WTC11 (cell line): ENCODE data around the gene CTIF. TPM values are rescaled to one million over a fixed set of nuclear protein-coding genes. Genes with fewer than 3 reads are reported as not detected.
A peak's percentile ranks its signal among the peaks of the same experiment; 100 is the strongest.

Experiments used
- ATAC-seq: fragments of 200-7000 bp; cut with Tn5 transposase; 2 replicates; pipeline ENCODE4 v1.10.0; 2021; ENCODE audit warnings: mild to moderate bottlenecking, moderate library complexity
- CTCF ChIA-PET: fragments of 300-600 bp; sonication (Branson Sonifier 250); formaldehyde crosslinking; loops from one replicate; lab custom pipeline; 2021; ENCODE audit warnings: antibody characterized with exemption; lab: Charles Lee
- POLR2A ChIA-PET: fragments of 350-600 bp; sonication (Branson Sonifier 250); formaldehyde crosslinking; loops from one replicate; lab custom pipeline; 2021; ENCODE audit warnings: antibody characterized with exemption; lab: Charles Lee
- DNase-seq: peaks from one replicate; pipeline ENCODE4 v3.0.0; 2021; ENCODE audit warnings: low spot score
- H3K27ac Mint-ChIP-seq: 2 replicates; pipeline ENCODE4 v1.8.0; 2021; ENCODE audit warnings: mixed read lengths
- H3K27me3 Mint-ChIP-seq: 2 replicates; pipeline ENCODE4 v1.8.0; 2021; ENCODE audit warnings: low read depth, mild to moderate bottlenecking, moderate library complexity, mixed read lengths
- H3K36me3 Mint-ChIP-seq: 2 replicates; pipeline ENCODE4 v1.8.0; 2021; ENCODE audit warnings: mixed read lengths
- H3K4me1 Mint-ChIP-seq: 2 replicates; pipeline ENCODE4 v1.8.0; 2022; ENCODE audit warnings: mixed read lengths
- H3K4me3 Mint-ChIP-seq: 2 replicates; pipeline ENCODE4 v1.8.0; 2021; ENCODE audit warnings: mild to moderate bottlenecking, moderate library complexity, mixed read lengths
- H3K9me3 Mint-ChIP-seq: 2 replicates; pipeline ENCODE4 v1.8.0; 2021; ENCODE audit warnings: mixed read lengths
- FOXP1 ChIP-seq: sonication (generic); formaldehyde crosslinking; IDR thresholded peaks from 2 replicates; pipeline ENCODE4 v1.8.0; 2022; ENCODE audit warnings: missing genetic modification reagents, mild to moderate bottlenecking, moderate library complexity, borderline replicate concordance
- GABPB1 ChIP-seq: sonication (generic); formaldehyde crosslinking; IDR thresholded peaks from 2 replicates; pipeline ENCODE4 v1.8.1; 2023; ENCODE audit warnings: mild to moderate bottlenecking, missing genetic modification reagents
- KAT7 ChIP-seq: sonication (generic); formaldehyde crosslinking; IDR thresholded peaks from 2 replicates; pipeline ENCODE4 v1.8.1; 2023; ENCODE audit warnings: missing genetic modification reagents, mild to moderate bottlenecking, borderline replicate concordance
- NFYB ChIP-seq: sonication (generic); formaldehyde crosslinking; conservative IDR thresholded peaks from 2 replicates; pipeline ENCODE4 v1.8.0; 2022; ENCODE audit warnings: low read depth, missing genetic modification reagents
- NR1H2 ChIP-seq: sonication (generic); formaldehyde crosslinking; IDR thresholded peaks from 2 replicates; pipeline ENCODE4 v1.9.0; 2021; ENCODE audit warnings: mild to moderate bottlenecking, moderate library complexity, missing genetic modification reagents
- PRRX2 ChIP-seq: fragments of 250-450 bp; sonication (Bioruptor Pico); IDR thresholded peaks from 2 replicates; pipeline ENCODE4 v1.8.0; 2021; ENCODE audit warnings: mild to moderate bottlenecking
- TCF7 ChIP-seq: sonication (generic); formaldehyde crosslinking; IDR thresholded peaks from 2 replicates; pipeline ENCODE4 v1.8.0; 2022; ENCODE audit warnings: mild to moderate bottlenecking, low read depth, missing genetic modification reagents, moderate library complexity
- TEAD4 ChIP-seq: sonication (generic); formaldehyde crosslinking; IDR thresholded peaks from 2 replicates; pipeline ENCODE4 v1.8.0; 2022; ENCODE audit warnings: mild to moderate bottlenecking, missing genetic modification reagents
- TP53 ChIP-seq: sonication (generic); formaldehyde crosslinking; IDR thresholded peaks from 2 replicates; pipeline ENCODE4 v1.8.1; 2023; ENCODE audit warnings: mild to moderate bottlenecking, missing genetic modification reagents
- ZNF121 ChIP-seq: sonication (generic); formaldehyde crosslinking; IDR thresholded peaks from 2 replicates; pipeline ENCODE4 v1.8.0; 2023; ENCODE audit warnings: missing genetic modification reagents
- ZNF138 ChIP-seq: sonication (generic); formaldehyde crosslinking; conservative IDR thresholded peaks from 2 replicates; pipeline ENCODE4 v1.8.1; 2022; ENCODE audit warnings: mild to moderate bottlenecking, moderate library complexity, missing genetic modification reagents
- ZNF232 ChIP-seq: sonication (generic); formaldehyde crosslinking; IDR thresholded peaks from 2 replicates; pipeline ENCODE4 v1.8.0; 2022; ENCODE audit warnings: mild to moderate bottlenecking, missing genetic modification reagents
- ZNF263 ChIP-seq: sonication (generic); formaldehyde crosslinking; IDR thresholded peaks from 2 replicates; pipeline ENCODE4 v1.8.1; 2022; ENCODE audit warnings: low read depth, mild to moderate bottlenecking, moderate library complexity, missing genetic modification reagents
- ZNF396 ChIP-seq: fragments of 250-450 bp; sonication (Bioruptor Pico); IDR thresholded peaks from 2 replicates; pipeline ENCODE4 v1.8.0; 2021; ENCODE audit warnings: mild to moderate bottlenecking, moderate library complexity, borderline replicate concordance
- ZNF416 ChIP-seq: fragments of 250-450 bp; sonication (Bioruptor Pico); IDR thresholded peaks from 2 replicates; pipeline ENCODE4 v1.9.0; 2021; ENCODE audit warnings: mild to moderate bottlenecking, inconsistent platforms
- total RNA-seq: library from RNA; stranded (reverse); gene quantifications from 3 replicates; pipeline ENCODE4 v1.2.3, GENCODE V29; 2021
- TF ChIP-seq, protein P1 (sequence below): fragments of 250-450 bp; sonication (Bioruptor Pico); IDR thresholded peaks from 2 replicates; pipeline ENCODE4 v1.8.0; 2021; ENCODE audit warnings: mild to moderate bottlenecking
- TF ChIP-seq, protein P2 (sequence below): sonication (generic); formaldehyde crosslinking; IDR thresholded peaks from 2 replicates; pipeline ENCODE4 v1.8.1; 2023; ENCODE audit warnings: mild to moderate bottlenecking, missing genetic modification reagents, borderline replicate concordance
- TF ChIP-seq, protein P3 (sequence below): fragments of 200-600 bp; IDR thresholded peaks from 2 replicates; pipeline ENCODE4 v1.8.0; 2022; ENCODE audit warnings: antibody characterized with exemption
- TF ChIP-seq, protein P4 (sequence below): sonication (generic); formaldehyde crosslinking; IDR thresholded peaks from 2 replicates; pipeline ENCODE4 v1.8.0; 2023; ENCODE audit warnings: missing genetic modification reagents
- TF ChIP-seq, protein P5 (sequence below): fragments of 250-450 bp; sonication (Bioruptor Pico); IDR thresholded peaks from 2 replicates; pipeline ENCODE4 v1.9.0; 2021; ENCODE audit warnings: mild to moderate bottlenecking

The CTIF gene
- total RNA-seq, 1 experiment from 2014 or later = 28.5 TPM

DNA sequence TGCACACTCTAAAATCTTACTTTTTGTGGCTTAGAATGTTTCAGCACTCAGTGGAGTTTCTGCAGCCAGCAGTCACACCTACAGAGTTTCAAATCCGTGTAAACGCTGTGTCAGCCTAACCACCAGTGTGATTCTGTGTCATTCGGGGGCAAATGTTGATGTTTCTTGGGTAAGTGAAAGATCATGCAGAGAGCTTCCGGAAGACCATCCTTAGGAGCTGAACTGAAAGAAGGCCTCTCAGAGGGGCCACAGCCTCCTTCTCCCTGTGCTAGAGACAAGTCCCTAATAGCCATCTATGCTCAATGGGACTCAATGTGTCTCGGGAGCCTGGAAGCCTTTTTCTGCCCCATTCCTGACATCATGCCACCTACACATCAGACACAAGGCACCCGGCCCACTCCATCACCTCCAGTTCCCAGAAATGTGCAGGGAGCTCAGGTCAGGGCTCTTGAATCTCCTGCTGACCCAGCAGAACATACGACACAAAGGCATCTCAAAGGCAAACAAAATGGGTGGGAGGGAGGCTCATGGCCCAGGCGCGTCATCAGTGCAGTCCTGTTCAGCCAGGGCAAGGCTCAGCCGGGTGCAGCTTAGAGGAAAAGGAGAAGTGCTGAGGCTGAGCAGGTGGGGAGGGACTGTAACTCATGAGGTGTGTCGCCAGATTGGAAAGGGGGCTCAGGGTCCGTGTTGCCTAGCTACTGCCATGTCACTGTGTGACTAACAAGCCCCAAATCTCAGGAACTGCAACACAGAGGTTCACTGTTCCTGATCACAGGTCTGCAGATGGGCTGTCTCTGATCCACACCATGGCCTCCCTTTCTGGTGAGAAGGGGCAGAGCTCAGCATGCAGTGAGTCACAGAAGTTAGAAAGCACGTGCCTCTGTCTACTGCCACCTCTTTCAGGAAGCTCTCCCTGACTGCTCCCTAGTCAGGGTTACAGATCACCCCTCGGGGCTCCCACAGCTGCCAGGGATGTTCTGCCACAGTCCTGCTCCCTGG lies 329.9 kb downstream of the CTIF start:
- ChIA-PET POLR2A (interaction anchor here (0.6 kb wide), 1 partner anchor 52 kb away, joined by 3 read pairs; no protein-coding TSS in a partner anchor), CTCF (interaction anchor here (0.8 to 1.4 kb wide), 2 partner anchors 9 to 39 kb away, joined by 3 to 4 read pairs; no protein-coding TSS in a partner anchor)
- Mint-ChIP-seq H3K4me1 (peaks cover 5% of the 10 kb centered on the region), H3K27ac (no peak overlapping the region), H3K9me3 (no peaks in the 10 kb centered on the region), H3K27me3 (peaks cover 5% of the 10 kb centered on the region; the same call in 1 of the 2 replicates), H3K36me3 (no peaks in the 10 kb centered on the region), H3K4me3 (no peak overlapping the region)
- ATAC-seq (peak; percentile 42), DNase-seq (no peak)
- TF ChIP-seq, protein P1, sequence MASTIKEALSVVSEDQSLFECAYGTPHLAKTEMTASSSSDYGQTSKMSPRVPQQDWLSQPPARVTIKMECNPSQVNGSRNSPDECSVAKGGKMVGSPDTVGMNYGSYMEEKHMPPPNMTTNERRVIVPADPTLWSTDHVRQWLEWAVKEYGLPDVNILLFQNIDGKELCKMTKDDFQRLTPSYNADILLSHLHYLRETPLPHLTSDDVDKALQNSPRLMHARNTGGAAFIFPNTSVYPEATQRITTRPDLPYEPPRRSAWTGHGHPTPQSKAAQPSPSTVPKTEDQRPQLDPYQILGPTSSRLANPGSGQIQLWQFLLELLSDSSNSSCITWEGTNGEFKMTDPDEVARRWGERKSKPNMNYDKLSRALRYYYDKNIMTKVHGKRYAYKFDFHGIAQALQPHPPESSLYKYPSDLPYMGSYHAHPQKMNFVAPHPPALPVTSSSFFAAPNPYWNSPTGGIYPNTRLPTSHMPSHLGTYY = no peak
- TF ChIP-seq KAT7 (CRISPR knock-in tag) (no peak), FOXP1 (CRISPR knock-in tag) (no peak), ZNF232 (CRISPR knock-in tag) (no peak), TCF7 (CRISPR knock-in tag) (no peak), GABPB1 (CRISPR knock-in tag) (no peak), ZNF263 (CRISPR knock-in tag) (no peak), ZNF138 (CRISPR knock-in tag) (no peak), TP53 (CRISPR knock-in tag) (no peak), NFYB (CRISPR knock-in tag) (no peak), NR1H2 (CRISPR knock-in tag) (no peak), PRRX2 (CRISPR knock-in tag) (no peak), TEAD4 (CRISPR knock-in tag) (no peak), ZNF396 (CRISPR knock-in tag) (no peak), ZNF121 (CRISPR knock-in tag) (no peak), ZNF416 (no peak)
- TF ChIP-seq, protein P2, sequence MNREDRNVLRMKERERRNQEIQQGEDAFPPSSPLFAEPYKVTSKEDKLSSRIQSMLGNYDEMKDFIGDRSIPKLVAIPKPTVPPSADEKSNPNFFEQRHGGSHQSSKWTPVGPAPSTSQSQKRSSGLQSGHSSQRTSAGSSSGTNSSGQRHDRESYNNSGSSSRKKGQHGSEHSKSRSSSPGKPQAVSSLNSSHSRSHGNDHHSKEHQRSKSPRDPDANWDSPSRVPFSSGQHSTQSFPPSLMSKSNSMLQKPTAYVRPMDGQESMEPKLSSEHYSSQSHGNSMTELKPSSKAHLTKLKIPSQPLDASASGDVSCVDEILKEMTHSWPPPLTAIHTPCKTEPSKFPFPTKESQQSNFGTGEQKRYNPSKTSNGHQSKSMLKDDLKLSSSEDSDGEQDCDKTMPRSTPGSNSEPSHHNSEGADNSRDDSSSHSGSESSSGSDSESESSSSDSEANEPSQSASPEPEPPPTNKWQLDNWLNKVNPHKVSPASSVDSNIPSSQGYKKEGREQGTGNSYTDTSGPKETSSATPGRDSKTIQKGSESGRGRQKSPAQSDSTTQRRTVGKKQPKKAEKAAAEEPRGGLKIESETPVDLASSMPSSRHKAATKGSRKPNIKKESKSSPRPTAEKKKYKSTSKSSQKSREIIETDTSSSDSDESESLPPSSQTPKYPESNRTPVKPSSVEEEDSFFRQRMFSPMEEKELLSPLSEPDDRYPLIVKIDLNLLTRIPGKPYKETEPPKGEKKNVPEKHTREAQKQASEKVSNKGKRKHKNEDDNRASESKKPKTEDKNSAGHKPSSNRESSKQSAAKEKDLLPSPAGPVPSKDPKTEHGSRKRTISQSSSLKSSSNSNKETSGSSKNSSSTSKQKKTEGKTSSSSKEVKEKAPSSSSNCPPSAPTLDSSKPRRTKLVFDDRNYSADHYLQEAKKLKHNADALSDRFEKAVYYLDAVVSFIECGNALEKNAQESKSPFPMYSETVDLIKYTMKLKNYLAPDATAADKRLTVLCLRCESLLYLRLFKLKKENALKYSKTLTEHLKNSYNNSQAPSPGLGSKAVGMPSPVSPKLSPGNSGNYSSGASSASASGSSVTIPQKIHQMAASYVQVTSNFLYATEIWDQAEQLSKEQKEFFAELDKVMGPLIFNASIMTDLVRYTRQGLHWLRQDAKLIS (CRISPR knock-in tag) = no peak
- TF ChIP-seq, protein P3, sequence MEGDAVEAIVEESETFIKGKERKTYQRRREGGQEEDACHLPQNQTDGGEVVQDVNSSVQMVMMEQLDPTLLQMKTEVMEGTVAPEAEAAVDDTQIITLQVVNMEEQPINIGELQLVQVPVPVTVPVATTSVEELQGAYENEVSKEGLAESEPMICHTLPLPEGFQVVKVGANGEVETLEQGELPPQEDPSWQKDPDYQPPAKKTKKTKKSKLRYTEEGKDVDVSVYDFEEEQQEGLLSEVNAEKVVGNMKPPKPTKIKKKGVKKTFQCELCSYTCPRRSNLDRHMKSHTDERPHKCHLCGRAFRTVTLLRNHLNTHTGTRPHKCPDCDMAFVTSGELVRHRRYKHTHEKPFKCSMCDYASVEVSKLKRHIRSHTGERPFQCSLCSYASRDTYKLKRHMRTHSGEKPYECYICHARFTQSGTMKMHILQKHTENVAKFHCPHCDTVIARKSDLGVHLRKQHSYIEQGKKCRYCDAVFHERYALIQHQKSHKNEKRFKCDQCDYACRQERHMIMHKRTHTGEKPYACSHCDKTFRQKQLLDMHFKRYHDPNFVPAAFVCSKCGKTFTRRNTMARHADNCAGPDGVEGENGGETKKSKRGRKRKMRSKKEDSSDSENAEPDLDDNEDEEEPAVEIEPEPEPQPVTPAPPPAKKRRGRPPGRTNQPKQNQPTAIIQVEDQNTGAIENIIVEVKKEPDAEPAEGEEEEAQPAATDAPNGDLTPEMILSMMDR = no peak
- TF ChIP-seq, protein P4, sequence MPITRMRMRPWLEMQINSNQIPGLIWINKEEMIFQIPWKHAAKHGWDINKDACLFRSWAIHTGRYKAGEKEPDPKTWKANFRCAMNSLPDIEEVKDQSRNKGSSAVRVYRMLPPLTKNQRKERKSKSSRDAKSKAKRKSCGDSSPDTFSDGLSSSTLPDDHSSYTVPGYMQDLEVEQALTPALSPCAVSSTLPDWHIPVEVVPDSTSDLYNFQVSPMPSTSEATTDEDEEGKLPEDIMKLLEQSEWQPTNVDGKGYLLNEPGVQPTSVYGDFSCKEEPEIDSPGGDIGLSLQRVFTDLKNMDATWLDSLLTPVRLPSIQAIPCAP = no peak
- TF ChIP-seq, protein P5, sequence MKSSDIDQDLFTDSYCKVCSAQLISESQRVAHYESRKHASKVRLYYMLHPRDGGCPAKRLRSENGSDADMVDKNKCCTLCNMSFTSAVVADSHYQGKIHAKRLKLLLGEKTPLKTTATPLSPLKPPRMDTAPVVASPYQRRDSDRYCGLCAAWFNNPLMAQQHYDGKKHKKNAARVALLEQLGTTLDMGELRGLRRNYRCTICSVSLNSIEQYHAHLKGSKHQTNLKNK (CRISPR knock-in tag) = no peak
